ENCODE data around the gene RAB22A. TPM values are rescaled to one million over a fixed set of nuclear protein-coding genes. Genes with fewer than 3 reads are reported as not detected.

Gene RAB22A
- total and polyA plus RNA-seq, 2 donors (not counting 3 experiments of a cell fraction or from before 2014, with no cell fraction given) = 8.6 to 16.3 TPM

DNA sequence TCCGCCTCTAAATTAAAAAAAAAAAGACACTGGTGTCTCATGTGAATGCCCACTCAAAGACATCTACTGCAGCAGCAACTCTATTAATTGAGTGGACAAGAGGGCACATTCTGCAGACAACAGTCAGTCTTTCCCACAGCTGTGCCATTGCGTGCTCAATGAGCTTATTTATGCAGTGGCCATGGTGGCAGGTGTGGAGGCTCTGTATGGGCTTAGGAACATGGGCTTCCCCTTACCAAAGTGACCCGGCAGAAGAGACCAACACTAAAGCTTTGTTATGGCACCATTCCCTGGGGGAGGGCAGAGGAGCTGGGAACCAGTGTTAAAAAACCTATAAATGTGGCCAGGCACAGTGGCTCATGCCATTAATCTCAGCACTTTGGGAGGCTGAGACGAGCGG, 75.3 kb downstream of the RAB22A start:
- POLR2A ChIA-PET = interaction anchor here (0.7 kb wide), 1 partner anchor 139 kb away, joined by 3 read pairs; no protein-coding TSS in a partner anchor
- Histone ChIP-seq H3K9ac (replicated peaks; ENCODE audit: extremely low read depth, insufficient read depth, low read length) (no peak overlapping the region), H2AFZ (ENCODE audit: low read depth, low read length) (no peak overlapping the region), H3K4me3 (replicated peaks in 1 of 3; ENCODE audit: insufficient read depth in 1 of 3, low read depth in 1 of 3, low read length in 3 of 3) (no peak overlapping the region), H3K9me1 (replicated peaks; ENCODE audit: control insufficient read depth, extremely low read depth, insufficient read depth, low read length) (no peaks in the 10 kb centered on the region), H3K4me2 (ENCODE audit: insufficient read depth, low read length) (no peak overlapping the region), H3K9me3 (replicated peaks; ENCODE audit: control insufficient read depth, insufficient read depth, low read length) (no peaks in the 10 kb centered on the region), H3K79me2 (ENCODE audit: control insufficient read depth, insufficient read depth, low read length) (peaks cover 6% of the 10 kb centered on the region), H3K27ac (ENCODE audit: insufficient read depth, low read depth, low read length) (no peak overlapping the region), H3K4me1 (ENCODE audit: control insufficient read depth, extremely low read depth, insufficient read depth, low read length) (no peaks in the 10 kb centered on the region), H4K20me1 (replicated peaks; ENCODE audit: control insufficient read depth, extremely low read depth, insufficient read depth, low read length) (no peaks in the 10 kb centered on the region), H3K36me3 (ENCODE audit: control insufficient read depth in 2 of 2, extremely low read depth in 1 of 2, insufficient read depth in 2 of 2, low read length in 2 of 2) (no peaks in the 10 kb centered on the region), H3K27me3 (ENCODE audit: control insufficient read depth in 2 of 2, insufficient read depth in 2 of 2, low read length in 2 of 2) (no peaks in the 10 kb centered on the region)
- dilution Hi-C loops (cut with MboI; ENCODE audit: extremely low pct_ligation_motif_present, low sequenced_read_pairs) (no loop called here), intact Hi-C loops (cut with micrococcal nuclease) (loop anchor here (5.0 kb wide), 2 partner anchors 43 to 148 kb away; no protein-coding TSS in a partner anchor)
- DNase-seq (ENCODE audit: low read depth, low spot score) = no peak
- no TSS peak for BruUV-seq (replicated peaks)
- TF ChIP-seq GATA2 (IDR thresholded peaks at IDR 0.05; ENCODE audit: insufficient read depth, insufficient read length, low read depth, low read length) (no peak), EZH2 (IDR thresholded peaks at IDR 0.05; ENCODE audit: borderline replicate concordance, low read depth, low read length, severe bottlenecking) (no peak), JUN (IDR thresholded peaks at IDR 0.05; ENCODE audit: borderline replicate concordance, insufficient read depth, insufficient read length, low read depth) (no peak), POLR2AphosphoS5 (IDR thresholded peaks at IDR 0.05; ENCODE audit: insufficient read depth, low read depth, low read length) (no peak), MYC (IDR thresholded peaks at IDR 0.05; ENCODE audit: low read depth, low read length) (no peak), CTCF (IDR thresholded peaks at IDR 0.05; ENCODE audit: extremely low read depth in 1 of 2, insufficient read depth in 1 of 2, low read depth in 1 of 2, low read length in 2 of 2) (no peak), POLR2A (IDR thresholded peaks at IDR 0.05; ENCODE audit: low read depth, low read length) (no peak), FOS (IDR thresholded peaks at IDR 0.05; ENCODE audit: borderline replicate concordance, insufficient read depth, low read length) (no peak)
- TF ChIP-seq, protein P1, sequence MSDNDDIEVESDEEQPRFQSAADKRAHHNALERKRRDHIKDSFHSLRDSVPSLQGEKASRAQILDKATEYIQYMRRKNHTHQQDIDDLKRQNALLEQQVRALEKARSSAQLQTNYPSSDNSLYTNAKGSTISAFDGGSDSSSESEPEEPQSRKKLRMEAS (IDR thresholded peaks at IDR 0.05; ENCODE audit: insufficient read depth, insufficient read length) = no peak
- CTCF ChIA-PET = no interaction called here
- no peak for FAIRE-seq
